Urinary bladder (tissue), 4 donors: ENCODE results near the gene HNRNPF. TPM values are rescaled to one million over a fixed set of nuclear protein-coding genes. Genes with fewer than 3 reads are reported as not detected.

Source experiments
- DNase-seq: peaks from one replicate; pipeline ENCODE4 v3.0.0-alpha.2; 2015; ENCODE audit errors: extremely low spot score
- H3K27ac ChIP-seq: one replicate; pipeline ENCODE4 v1.5.1; 2013; ENCODE audit warnings: low read depth, mild to moderate bottlenecking, moderate library complexity
- H3K36me3 ChIP-seq: one replicate; pipeline ENCODE4 v1.6.1; 2013; ENCODE audit warnings: mild to moderate bottlenecking, moderate library complexity; ENCODE audit not compliant: insufficient read depth
- H3K4me1 ChIP-seq: one replicate; pipeline ENCODE4 v1.6.1; 2013; ENCODE audit warnings: mild to moderate bottlenecking, moderate library complexity; ENCODE audit not compliant: insufficient read depth
- H3K4me3 ChIP-seq: one replicate; pipeline ENCODE4 v1.5.1; 2013; ENCODE audit warnings: low read depth, low read length
- WGBS: extraction: QIAGEN DNeasy Blood & Tissue Kit; methylation state at CpG from one replicate; pipeline ENCODE4 v1.1.7; 2013; 5-methylcytosine and 5-hydroxymethylcytosine counted together
- polyA plus RNA-seq: library from polyadenylated mRNA; stranded (reverse); fragments of 200-250 nt; gene quantifications from one replicate; pipeline ENCODE4 v1.2.3, GENCODE V29; 2013
- total RNA-seq: library from RNA; depleted of rRNA; stranded (reverse); fragments of >200 nt; gene quantifications from one replicate; pipeline ENCODE4 v1.2.3, GENCODE V29; 2014
- donor health status: healthy with polysubstance abuse.
- donor health status: healthy.

HNRNPF gene
- total and polyA plus RNA-seq, 2 donors, result 119 to 174 TPM

DNA sequence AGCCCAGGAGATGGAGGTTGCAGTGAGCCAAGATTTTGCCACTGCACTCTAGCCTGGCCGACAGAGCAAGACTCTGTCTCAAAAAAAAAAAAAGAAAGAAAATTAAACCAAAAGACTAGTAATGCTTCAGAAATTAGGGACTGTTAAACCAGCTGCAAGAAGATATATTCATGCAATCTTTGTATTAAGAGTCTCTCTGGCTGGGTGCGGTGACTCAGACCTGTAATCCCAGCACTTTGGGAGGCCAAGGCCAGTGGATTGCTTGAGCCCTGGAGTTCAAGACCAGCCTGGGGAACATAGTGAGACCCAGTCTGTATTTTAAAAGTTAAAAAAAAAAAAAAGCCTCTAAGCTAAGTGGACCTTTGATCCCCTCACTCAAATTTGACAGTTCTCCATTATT is 2.5 kb upstream of the HNRNPF start:
- no peak for DNase-seq
- Histone ChIP-seq H3K36me3 (no peaks in the 10 kb centered on the region), H3K4me1 (no peaks in the 10 kb centered on the region), H3K4me3 (no peak overlapping the region), H3K27ac (no peak overlapping the region)
- 79% methylated on average over 2 of the region's 2 CpGs for WGBS

DNA sequence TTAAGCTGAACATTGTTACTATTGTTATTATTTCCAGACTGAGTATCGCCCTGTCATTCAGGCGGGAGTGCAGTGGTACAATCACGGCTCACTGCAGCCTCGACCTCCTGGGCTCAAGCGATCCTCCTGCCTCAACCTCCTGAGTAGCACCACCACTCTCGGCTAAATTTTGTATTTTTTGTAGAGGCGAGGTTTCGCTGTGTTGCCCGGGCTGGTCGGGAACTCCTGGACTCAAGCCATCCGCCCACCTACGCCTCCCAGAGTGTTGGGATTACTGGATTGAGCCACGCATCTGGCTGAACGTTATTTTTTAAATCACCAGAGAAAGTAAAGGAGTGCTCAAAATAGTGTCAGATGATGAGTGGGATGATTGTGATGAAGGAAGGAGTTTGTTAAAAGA is 1.4 kb upstream of the HNRNPF start:
- WGBS, result 91% methylated on average over 14 of the region's 14 CpGs
- Histone ChIP-seq H3K27ac (no peak overlapping the region), H3K4me1 (peaks cover 2% of the 10 kb centered on the region), H3K36me3 (no peaks in the 10 kb centered on the region), H3K4me3 (no peak overlapping the region)
- DNase-seq, result no peak

DNA sequence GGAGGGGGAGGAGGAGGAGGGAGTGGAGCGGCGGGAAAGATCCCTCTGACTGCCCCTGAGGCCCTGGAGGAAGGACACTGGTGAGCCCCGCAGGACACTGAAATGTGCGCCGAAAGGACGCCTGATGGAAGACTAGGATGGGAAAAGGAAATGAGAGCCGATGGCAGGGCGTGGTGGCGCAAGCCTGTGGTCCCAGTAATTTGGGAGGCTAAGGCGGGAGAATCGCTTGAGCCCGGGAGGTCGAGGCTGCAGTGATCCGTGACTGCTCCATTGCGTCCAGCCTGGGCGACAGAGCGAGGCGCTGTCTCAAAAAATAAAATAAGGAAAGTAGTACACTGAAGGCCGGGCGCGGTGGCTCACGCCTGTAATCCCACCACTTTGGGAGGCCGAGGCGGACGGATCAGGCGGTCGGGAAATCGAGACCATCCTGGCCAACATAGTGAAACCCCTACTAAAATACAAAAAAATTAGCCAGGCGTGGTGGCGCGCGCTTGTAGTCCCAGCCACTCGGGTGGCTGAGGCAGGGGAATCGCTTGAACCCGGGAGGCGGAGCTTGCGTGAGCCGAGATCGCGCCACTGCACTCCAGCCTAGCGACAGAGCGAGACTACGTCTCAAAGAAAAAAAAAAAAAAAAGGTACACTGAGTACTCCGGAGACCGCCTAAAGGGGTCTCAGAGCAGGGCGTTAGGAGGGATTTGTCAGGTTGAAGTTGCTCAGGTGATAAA is 561 bp upstream of the HNRNPF start:
- DNase-seq, result no peak
- WGBS, result 5% methylated on average over 46 of the region's 46 CpGs
- Histone ChIP-seq H3K4me3 (peak overlapping the region; percentile 91), H3K36me3 (no peaks in the 10 kb centered on the region), H3K4me1 (peaks cover 2% of the 10 kb centered on the region), H3K27ac (peak overlapping the region; percentile 80)

DNA sequence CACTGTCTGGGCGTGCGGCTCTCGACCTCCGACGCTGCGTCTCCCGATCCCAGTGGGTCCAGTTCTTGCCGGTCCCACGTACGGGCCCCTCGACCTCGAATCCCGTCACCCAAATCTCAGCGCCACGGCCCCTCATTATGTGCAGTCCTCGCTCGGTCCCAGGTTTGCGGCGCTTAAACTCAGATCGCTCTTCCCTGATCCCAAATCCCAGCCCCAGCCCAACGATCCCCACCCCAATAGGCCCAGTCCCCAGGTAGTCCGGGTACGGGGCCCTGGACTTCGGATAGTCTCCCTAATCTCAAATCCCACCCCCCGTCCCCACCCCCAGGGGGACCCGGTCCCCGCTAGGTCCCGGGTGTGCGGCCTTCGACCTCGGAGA is 666 bp downstream of the HNRNPF start:
- H3K36me3 ChIP-seq, result no peaks in the 10 kb centered on the region
- WGBS, result under 1% methylated on average over 31 of the region's 31 CpGs
- no peak for DNase-seq
- peaks cover 4% of the 10 kb centered on the region for H3K4me1 ChIP-seq
- peak overlapping the region; percentile 100 for H3K27ac ChIP-seq
- H3K4me3 ChIP-seq, result peak overlapping the region; percentile 91

DNA sequence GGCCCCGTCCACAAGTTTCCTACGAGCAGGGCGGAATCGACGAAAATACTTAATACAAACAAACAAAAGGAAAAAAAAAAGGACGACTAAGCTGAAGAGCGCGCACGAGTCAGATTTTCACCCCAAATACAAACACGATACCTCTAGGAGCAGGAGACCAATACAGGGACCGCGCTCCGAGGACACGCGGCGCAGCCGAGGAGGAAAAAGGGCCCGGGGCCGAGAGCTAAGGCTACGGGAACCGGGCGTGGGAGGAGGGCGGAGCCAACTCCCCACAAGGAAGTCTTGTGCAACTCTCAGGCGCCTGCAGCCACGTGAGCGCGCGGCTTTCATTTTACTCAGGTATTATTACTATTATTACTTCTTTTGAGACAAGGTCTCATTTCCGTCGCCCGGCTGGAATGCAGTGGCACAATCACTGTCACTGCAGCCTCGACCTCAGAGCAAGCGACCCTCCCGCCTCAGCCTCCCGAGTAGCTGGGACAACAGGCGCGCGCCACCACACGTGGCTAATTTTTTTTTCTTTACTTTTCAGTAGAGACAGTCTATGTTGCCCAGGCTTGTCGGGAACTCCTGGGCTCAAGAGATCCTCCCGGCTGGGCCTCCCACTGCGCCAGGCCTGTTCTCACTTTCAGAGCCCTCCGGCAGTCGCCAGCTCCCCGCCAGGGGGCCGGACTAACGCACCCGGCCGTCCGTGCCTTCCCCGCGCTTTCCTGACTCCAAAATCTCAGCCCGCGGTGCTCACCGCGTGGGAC is 1.2 kb downstream of the HNRNPF start:
- H3K27ac ChIP-seq, result peak overlapping the region; percentile 100
- no peaks in the 10 kb centered on the region for H3K36me3 ChIP-seq
- under 1% methylated on average over 56 of the region's 56 CpGs for WGBS
- peak overlapping the region; percentile 91 for H3K4me3 ChIP-seq
- peak; percentile 74 for DNase-seq
- peaks cover 4% of the 10 kb centered on the region for H3K4me1 ChIP-seq

DNA sequence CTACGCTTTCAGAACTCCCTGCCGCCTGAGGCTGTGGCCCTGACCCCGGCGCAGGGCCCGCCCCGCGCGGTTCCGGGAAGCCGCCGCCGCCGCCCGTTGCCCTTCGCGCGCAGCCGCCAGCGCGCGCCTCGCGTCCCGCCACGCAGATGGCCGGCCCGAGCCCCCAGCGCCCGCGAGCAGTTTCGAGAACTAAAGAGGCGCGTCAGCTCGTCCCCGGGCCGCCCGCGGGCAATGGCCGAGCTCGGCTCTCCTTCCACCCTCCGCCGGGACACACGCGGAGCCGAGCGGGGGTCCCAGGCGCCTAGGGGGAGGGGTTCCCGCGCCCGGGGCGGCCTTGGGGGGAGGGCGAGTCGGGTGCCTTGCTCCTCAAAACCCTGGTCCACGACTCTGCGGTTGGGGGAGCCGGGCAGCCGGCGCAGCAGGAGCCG is 1.8 kb downstream of the HNRNPF start:
- Histone ChIP-seq H3K4me3 (peak overlapping the region; percentile 91), H3K4me1 (peaks cover 4% of the 10 kb centered on the region), H3K27ac (peak overlapping the region; percentile 100), H3K36me3 (no peaks in the 10 kb centered on the region)
- WGBS, result under 1% methylated on average over 59 of the region's 59 CpGs
- no peak for DNase-seq

DNA sequence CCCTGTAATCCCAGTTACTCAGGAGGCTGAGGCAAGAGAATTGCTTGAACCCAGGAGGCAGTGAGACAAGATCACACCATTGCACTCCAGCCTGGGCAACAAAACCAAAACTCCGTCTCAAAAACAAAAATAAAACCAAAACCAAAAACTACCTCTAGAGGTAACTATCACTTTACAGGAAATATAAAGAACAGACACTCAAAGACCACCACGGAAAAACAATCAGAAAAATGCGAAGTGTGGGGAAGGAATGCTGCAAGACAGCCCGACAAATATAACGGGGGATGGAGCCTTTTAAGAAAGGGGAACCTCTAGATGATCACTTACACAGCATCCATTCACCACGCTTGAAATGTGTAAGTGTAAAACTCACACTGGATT is 4.3 kb downstream of the HNRNPF start:
- Histone ChIP-seq H3K4me3 (no peak overlapping the region), H3K27ac (no peak overlapping the region), H3K4me1 (peaks cover 4% of the 10 kb centered on the region), H3K36me3 (no peaks in the 10 kb centered on the region)
- WGBS, result 71% methylated on average over 6 of the region's 6 CpGs
- no peak for DNase-seq

DNA sequence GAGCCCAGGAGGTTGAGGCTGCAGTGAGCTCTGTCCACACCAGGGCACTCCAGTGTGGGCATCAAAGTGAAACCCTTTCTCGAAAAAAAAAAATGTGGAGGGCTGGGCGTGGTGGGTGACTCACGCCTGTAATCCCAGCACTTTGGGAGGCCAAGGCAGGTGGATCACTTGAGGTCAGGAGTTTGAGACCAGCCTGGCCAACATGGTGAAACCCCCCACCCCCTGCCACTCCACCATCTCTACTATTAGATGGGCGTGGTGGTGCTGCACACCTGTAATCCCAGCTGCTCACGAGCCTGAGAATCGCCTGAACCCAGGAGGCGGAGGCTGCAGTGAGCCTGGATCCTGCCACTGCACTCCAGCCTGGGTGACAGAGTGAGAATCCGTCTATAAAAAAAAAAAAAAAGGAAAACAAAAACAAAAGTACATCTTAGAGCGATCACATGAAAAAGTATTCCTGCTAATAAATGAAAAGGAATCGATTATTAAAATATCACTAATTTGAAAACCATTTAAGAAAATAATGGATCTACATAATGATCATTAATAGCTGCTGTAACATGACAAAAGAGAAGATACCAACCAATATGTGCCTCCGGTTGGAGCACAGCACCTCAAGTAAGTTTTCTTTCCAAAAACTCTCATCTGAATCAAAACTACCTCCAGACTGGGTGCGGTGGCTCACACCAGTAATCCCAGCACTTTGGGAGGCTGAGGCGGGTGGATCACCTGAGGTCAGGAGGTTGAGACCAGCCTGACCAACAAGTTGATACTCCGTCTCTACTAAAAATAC is 4.9 kb downstream of the HNRNPF start:
- Histone ChIP-seq H3K36me3 (no peaks in the 10 kb centered on the region), H3K4me1 (peaks cover 4% of the 10 kb centered on the region), H3K4me3 (no peak overlapping the region), H3K27ac (no peak overlapping the region)
- no peak for DNase-seq
- WGBS, result 77% methylated on average over 14 of the region's 14 CpGs

DNA sequence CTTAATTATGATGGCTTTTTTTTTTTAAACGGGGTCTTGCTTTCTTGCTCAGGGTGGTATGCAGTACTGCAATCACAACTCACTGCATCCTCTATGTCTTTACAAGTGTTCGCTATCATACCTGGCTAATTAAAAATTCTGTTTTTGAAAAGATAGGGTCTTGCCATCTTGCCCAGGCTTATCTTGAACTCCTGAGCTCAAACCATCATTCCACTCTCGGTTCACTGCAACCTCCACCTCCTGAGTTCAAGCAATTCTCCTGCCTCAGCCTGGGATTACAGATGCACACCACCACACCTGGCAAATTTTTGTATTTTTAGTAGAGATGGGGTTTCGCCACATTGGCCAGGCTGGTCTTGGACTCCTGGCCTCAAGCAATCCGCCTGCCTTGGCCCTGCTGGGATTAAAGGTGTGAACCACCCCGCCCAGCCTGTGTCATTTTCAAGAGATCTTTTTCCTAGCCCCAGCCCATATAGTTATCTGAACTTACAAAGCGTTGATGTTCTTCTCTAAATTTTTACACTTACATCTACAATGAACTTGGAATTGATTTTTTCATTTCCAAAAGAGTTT is 6.0 kb downstream of the HNRNPF start:
- DNase-seq, result no peak
- Histone ChIP-seq H3K4me1 (peaks cover 4% of the 10 kb centered on the region), H3K27ac (no peak overlapping the region), H3K36me3 (no peaks in the 10 kb centered on the region), H3K4me3 (no peak overlapping the region)
- WGBS, result 85% methylated on average over 7 of the region's 7 CpGs

DNA sequence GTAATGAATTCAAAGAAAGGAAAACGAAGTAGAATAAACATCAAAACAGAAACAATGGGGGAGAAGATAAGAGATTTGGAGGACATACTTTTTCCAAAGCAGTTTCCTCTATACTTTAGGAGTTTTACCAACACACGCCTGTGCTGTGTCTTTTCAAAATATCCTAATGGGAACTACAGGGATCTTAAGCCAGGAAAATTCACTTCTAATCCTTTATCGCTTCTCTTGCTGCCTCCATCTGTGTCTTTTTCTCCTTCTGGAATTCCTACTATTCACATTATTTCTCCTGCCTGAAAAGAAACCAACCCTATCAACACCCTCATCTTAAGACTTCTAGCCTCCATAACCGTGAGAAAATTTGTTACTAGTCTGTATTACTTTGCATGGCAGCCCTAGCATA is 6.8 kb downstream of the HNRNPF start:
- H3K27ac ChIP-seq, result no peak overlapping the region
- 58% methylated on average over 4 of the region's 4 CpGs for WGBS
- H3K4me1 ChIP-seq, result peaks cover 4% of the 10 kb centered on the region
- H3K4me3 ChIP-seq, result no peak overlapping the region
- no peak for DNase-seq
- no peaks in the 10 kb centered on the region for H3K36me3 ChIP-seq

DNA sequence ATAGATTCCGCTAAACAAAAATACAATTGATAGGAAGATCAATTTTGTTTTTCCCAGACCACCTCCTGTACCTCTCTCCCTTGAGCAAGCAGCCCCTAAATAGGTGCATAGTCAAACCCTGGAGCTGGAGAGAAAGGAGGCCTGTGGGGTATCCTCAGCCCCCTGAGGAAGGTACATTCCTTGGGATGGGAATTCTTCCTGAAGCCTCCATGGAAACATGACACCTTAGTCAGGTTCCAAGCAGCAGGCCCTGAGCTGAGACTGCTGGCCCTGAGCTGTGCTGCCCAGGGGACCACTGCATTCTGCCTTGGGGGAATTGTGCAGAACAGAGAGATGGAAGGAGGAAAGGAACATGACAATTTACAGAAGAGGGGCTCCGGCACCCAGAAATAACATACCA is 7.4 kb downstream of the HNRNPF start:
- Histone ChIP-seq H3K4me3 (no peak overlapping the region), H3K36me3 (no peaks in the 10 kb centered on the region), H3K4me1 (peaks cover 4% of the 10 kb centered on the region), H3K27ac (no peak overlapping the region)
- DNase-seq, result no peak
- WGBS, result 93% methylated on average over 2 of the region's 2 CpGs

DNA sequence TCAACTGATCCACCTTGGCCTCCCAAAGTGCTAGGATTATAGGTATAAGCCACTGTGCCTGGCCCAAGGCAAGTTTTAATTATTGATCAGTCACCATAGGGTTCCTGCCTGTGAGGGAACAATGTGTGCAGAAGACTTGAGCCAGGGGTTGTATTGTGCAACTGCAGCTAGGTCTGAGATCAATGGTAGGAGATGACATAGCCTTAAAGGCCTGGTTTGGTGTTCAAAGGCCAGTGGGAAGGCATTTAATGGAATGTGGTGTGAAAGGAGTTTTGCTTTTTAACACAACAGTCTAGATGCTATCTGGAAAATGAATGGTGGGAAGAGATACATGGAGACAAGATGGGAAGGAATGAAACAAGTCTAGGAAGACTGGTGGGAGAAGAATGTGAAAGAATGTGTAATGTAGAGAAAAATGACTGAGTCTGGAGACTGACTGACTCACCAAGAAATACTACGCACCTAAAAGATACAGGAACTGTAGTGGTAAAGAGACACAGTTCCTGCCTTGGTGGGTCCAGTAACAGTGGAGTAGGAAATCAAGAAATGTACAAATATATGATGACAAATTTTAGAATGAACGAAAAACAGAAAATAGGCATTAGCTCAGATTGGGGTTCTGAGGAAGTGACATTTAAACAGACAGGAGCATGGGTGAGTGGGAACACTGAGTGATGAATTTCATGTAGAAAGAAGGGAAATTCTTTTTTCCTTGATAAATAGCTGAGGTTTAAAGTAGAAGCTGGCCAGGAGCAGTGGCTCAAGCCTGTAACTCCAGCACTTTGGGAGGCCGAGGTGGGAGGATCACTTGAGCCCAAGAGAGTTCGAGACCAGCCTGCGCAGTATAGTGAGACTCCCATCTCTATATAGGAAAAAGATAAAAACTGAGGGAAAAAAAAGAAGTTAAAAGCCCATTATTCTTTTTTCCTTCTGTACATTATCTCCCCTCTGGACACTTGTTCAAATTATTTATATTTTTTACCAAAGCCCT is 9.4 kb downstream of the HNRNPF start:
- Histone ChIP-seq H3K36me3 (no peaks in the 10 kb centered on the region), H3K27ac (peak overlapping the region; percentile 5), H3K4me3 (no peak overlapping the region), H3K4me1 (peaks cover 2% of the 10 kb centered on the region)
- WGBS, result 89% methylated on average over 5 of the region's 5 CpGs
- no peak for DNase-seq

DNA sequence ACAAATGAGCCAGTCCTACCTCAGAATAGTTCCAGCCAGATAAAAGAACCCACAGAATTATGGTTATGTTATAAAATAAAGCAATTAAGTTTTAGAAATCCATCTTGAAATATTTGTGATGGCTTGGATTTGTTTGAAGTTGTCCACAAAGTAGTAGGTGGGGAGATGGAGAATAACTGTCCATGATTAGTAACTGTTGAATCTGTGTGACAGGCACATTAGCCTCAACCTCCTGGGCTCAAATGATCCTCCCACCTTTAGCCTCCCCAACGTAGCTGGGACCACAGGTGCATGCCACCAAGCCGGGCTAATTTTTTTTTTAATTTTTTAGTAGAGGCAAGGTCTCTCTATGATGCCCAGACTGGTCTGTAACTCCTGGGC is 10.1 kb downstream of the HNRNPF start:
- DNase-seq, result no peak
- no peaks in the 10 kb centered on the region for H3K36me3 ChIP-seq
- H3K27ac ChIP-seq, result no peak overlapping the region

More for the DNA sequence above, 10.1 kb downstream of the HNRNPF start:
- 75% methylated on average over 2 of the region's 2 CpGs for WGBS
- H3K4me1 ChIP-seq, result no peaks in the 10 kb centered on the region
- no peak overlapping the region for H3K4me3 ChIP-seq
